GM19193 (cell line): ENCODE results near the gene CAMK1D.
A peak's percentile ranks its signal among the peaks of the same experiment; 100 is the strongest.

Experiments used
- POLR2A ChIP-seq: IDR thresholded peaks from 4 replicates; pipeline ENCODE4 v1.6.1; 2011; ENCODE audit not compliant: insufficient read depth, insufficient read length; ENCODE audit errors: extremely low read depth

Gene CAMK1D

GRCh38 chr10:12615296-12616220 lies 266.2 kb downstream of the CAMK1D start:
- TF ChIP-seq POLR2A = no peak

- TF ChIP-seq POLR2A = no peak
Measured at GRCh38 chr10:12617191-12618175, 268.1 kb downstream of the CAMK1D start.

GRCh38 chr10:12622016-12622415 lies 272.7 kb downstream of the CAMK1D start:
- TF ChIP-seq POLR2A = no peak

GRCh38 chr10:12622691-12623090 lies 273.3 kb downstream of the CAMK1D start:
- TF ChIP-seq POLR2A = no peak

- no peak for TF ChIP-seq POLR2A
Measured at GRCh38 chr10:12625393-12626023, 276.2 kb downstream of the CAMK1D start.

- no peak for TF ChIP-seq POLR2A
Measured at GRCh38 chr10:12628153-12628552, 278.8 kb downstream of the CAMK1D start.

GRCh38 chr10:12628964-12629766 lies 279.8 kb downstream of the CAMK1D start:
- TF ChIP-seq POLR2A = no peak

GRCh38 chr10:12629767-12630165 lies 280.4 kb downstream of the CAMK1D start:
- TF ChIP-seq POLR2A = no peak

- TF ChIP-seq POLR2A = no peak
Measured at GRCh38 chr10:12631216-12631615, 281.9 kb downstream of the CAMK1D start.

GRCh38 chr10:12631787-12632562 lies 282.6 kb downstream of the CAMK1D start:
- TF ChIP-seq POLR2A = no peak

- no peak for TF ChIP-seq POLR2A
Measured at GRCh38 chr10:12633776-12634620, 284.7 kb downstream of the CAMK1D start.

GRCh38 chr10:12634621-12634931 lies 285.2 kb downstream of the CAMK1D start:
- no peak for TF ChIP-seq POLR2A

GRCh38 chr10:12635127-12635541 lies 285.8 kb downstream of the CAMK1D start:
- peak; percentile 20 for TF ChIP-seq POLR2A
